Mucosa of rectum (tissue), 2 donors: ENCODE results near the gene MS4A15.

ENCODE experiments used
- H3K27ac ChIP-seq, 2 donors: one replicate each; pipeline ENCODE4 v1.7.0; 2013; ENCODE audit warnings: inconsistent platforms in 2 of 2, low read depth in 2 of 2, low read length in 2 of 2
- H3K27me3 ChIP-seq, 2 donors: one replicate each; pipeline ENCODE4 v1.7.0; 2013; ENCODE audit warnings: low read length in 2 of 2; ENCODE audit not compliant: control insufficient read depth in 2 of 2, insufficient read depth in 2 of 2
- H3K36me3 ChIP-seq, 2 donors: one replicate each; pipeline ENCODE4 v1.7.0; 2013; ENCODE audit warnings: low read length in 2 of 2; ENCODE audit not compliant: control insufficient read depth in 2 of 2, insufficient read depth in 2 of 2
- H3K4me1 ChIP-seq, 2 donors: one replicate each; pipeline ENCODE4 v1.7.0; 2013; ENCODE audit warnings: low read length in 2 of 2, mild to moderate bottlenecking in 1 of 2; ENCODE audit not compliant: control insufficient read depth in 2 of 2, insufficient read depth in 2 of 2
- H3K4me3 ChIP-seq, 2 donors: one replicate each; pipeline ENCODE4 v1.7.0; 2013; ENCODE audit warnings: low read length in 2 of 2
- H3K9ac ChIP-seq, 2 donors: one replicate each; pipeline ENCODE4 v1.7.0; 2013; ENCODE audit warnings: low read length in 2 of 2, low read depth in 1 of 2, mild to moderate bottlenecking in 1 of 2
- H3K9me3 ChIP-seq, 2 donors: one replicate each; pipeline ENCODE4 v1.7.0; 2013; ENCODE audit warnings: low read length in 2 of 2; ENCODE audit not compliant: control insufficient read depth in 2 of 2
- donor health status: healthy.
- donor health status: Normal muscosa, but diverticular disease.

Gene MS4A15

DNA sequence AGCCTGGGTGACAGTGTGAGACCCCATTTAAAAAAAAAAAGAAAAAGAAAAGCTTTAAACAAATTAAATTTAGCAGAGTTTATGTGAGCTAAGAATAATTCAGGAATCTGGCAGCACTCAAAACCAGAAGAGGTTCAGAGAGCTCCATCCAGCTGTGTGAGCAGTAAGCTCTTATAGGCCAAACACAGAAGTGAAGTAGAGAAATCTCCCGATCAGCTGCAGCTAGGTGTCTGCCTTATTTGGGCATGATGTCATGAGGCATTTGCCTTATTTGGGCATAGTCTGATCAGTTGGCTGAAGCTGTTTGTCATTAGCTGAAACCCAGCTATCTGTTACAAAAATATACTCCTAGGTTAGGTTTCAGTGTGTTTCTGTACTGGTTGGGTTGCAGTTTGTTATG, 8.2 kb downstream of the MS4A15 start:
- Histone ChIP-seq H3K4me3 (no peak overlapping the region), H3K27me3 (peaks cover 0 to 4% of the 10 kb centered on the region in 2 donors), H3K36me3 (no peaks in the 10 kb centered on the region), H3K9me3 (no peaks in the 10 kb centered on the region), H3K9ac (no peak overlapping the region), H3K27ac (no peak overlapping the region), H3K4me1 (no peaks in the 10 kb centered on the region)

DNA sequence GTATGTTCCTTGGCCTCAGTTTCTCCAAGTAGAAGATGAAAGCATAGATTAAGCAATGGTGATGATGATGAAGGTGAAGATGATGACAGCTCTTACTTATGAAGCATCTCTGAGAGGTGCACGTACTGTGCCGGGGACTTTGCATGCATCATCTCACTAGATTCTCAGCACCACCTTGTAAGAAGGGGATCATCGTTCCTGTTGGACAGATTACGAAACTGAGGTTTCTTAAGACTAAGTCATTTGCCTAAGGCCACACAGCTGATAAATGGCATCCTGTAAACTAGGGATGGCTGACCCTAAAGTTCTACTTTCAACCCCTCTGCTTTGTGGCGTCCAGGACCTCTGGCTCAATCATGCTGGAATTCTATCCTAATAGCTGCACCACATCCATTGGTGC, 8.7 kb downstream of the MS4A15 start:
- Histone ChIP-seq H3K4me1 (no peaks in the 10 kb centered on the region), H3K27me3 (peaks cover 0 to 2% of the 10 kb centered on the region in 2 donors), H3K27ac (no peak overlapping the region), H3K9ac (no peak overlapping the region), H3K9me3 (no peaks in the 10 kb centered on the region), H3K36me3 (no peaks in the 10 kb centered on the region), H3K4me3 (no peak overlapping the region)

DNA sequence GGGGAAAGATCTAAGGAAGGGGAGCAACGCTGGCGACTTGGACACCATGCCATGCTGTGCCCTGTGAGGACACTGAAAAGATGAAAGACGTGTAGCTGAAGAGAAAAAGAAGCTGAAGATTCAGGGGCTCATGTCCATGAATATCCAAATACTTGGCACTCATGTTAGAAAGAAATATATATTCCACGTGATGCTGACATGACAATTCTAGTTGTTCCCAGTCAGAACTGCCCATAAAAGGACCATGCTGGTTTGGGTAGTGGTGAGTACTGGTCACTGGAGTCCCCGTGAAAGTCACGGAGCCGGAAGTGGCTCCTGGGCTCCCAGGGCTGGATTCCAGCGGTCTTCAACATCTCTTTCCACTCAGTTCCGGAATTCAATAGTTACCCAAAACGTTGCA, 9.9 kb downstream of the MS4A15 start:
- Histone ChIP-seq H3K27ac (no peak overlapping the region), H3K27me3 (no peaks in the 10 kb centered on the region), H3K4me3 (no peak overlapping the region), H3K4me1 (no peaks in the 10 kb centered on the region), H3K36me3 (no peaks in the 10 kb centered on the region), H3K9me3 (no peaks in the 10 kb centered on the region), H3K9ac (no peak overlapping the region)

DNA sequence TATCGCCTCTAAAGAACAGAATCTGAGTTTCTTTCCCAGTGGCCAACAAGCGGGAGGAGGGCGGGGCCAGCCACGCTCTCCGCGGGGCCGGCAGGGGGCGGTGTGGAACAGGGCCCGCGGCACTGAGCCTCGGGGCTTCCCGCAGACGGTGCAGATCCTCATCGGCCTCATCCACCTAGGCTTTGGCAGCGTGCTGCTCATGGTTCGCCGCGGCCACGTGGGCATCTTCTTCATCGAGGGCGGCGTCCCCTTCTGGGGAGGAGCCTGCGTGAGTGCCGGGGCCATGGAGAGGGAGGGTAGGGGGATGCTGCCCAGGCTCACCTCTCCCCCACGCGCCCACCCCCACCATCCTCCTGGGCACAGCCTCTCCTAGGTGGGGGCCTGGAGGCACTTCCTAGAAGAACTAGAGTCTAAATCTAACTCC, 10.7 kb downstream of the MS4A15 start:
- Histone ChIP-seq H3K27ac (no peak overlapping the region), H3K36me3 (no peaks in the 10 kb centered on the region), H3K9me3 (no peaks in the 10 kb centered on the region), H3K27me3 (no peaks in the 10 kb centered on the region), H3K4me1 (no peaks in the 10 kb centered on the region), H3K9ac (no peak overlapping the region), H3K4me3 (no peak overlapping the region)

DNA sequence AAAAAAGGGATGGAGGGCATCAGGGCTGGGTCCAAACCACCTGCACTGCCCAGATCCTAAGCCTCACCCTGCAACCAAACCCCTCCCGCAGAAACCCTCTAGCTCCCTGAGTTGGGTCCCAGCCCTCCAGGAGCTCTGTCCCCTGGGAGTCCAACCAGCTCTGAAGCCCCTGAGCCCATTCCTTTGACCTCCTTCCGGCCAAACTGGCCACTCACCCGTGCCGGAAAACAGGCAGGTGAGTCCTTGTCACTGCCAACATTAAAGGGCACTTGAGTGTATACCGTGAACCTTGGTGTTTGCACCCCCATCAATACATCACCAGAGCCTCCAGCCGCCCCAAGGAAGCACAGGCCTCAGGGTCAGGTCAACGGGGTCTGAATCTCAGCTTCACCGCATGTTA, 11.5 kb downstream of the MS4A15 start:
- Histone ChIP-seq H3K9me3 (no peaks in the 10 kb centered on the region), H3K27ac (no peak overlapping the region), H3K9ac (no peak overlapping the region), H3K36me3 (no peaks in the 10 kb centered on the region), H3K27me3 (no peaks in the 10 kb centered on the region), H3K4me3 (no peak overlapping the region), H3K4me1 (no peaks in the 10 kb centered on the region)

DNA sequence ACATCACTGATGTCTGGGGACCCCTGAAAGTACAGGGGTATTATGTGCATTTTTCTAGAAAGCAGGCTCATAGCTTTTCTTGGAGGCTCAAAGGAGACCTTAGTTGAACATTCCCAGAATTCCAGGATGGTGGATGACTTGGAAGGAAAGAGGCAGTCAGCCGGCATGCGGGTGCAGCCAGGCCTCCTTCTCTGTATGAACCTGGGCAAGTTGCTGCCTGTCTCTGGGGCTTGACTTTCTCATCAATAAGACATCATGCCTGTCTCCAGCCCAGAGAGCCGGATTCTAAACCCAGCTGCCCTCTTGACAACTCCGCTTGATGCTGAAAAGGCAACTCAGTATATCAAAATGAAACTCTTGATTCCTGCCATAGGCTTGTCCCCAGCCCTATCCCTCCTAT, 12.6 kb downstream of the MS4A15 start:
- no peak overlapping the region for H3K4me3 ChIP-seq
- no peaks in the 10 kb centered on the region for H3K36me3 ChIP-seq
- H3K4me1 ChIP-seq: no peaks in the 10 kb centered on the region
- no peaks in the 10 kb centered on the region for H3K9me3 ChIP-seq
- no peak overlapping the region for H3K27ac ChIP-seq
- H3K9ac ChIP-seq: no peak overlapping the region
- H3K27me3 ChIP-seq: no peaks in the 10 kb centered on the region

DNA sequence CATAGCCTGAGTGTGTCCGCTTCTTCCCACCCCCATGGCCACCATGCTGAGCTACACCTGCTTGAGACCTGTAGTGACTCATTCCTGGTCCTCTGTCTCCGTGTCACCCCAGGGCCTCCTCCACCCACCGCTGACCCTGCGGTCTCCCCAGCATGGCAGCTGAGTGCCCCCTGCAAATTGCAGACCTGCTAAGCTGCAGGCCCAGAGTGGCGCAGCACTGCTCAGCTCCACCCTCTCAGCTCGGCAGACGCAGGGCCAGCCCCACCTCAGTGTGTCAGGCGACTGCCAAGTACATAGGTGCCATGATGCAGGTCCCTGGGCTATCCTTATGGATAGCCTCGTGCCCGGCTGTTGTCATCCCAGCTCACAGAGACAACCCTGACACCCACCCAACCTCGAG, 13.1 kb downstream of the MS4A15 start:
- Histone ChIP-seq H3K27ac (no peak overlapping the region), H3K4me3 (no peak overlapping the region), H3K9me3 (no peaks in the 10 kb centered on the region), H3K36me3 (no peaks in the 10 kb centered on the region), H3K27me3 (no peaks in the 10 kb centered on the region), H3K9ac (no peak overlapping the region), H3K4me1 (no peaks in the 10 kb centered on the region)

DNA sequence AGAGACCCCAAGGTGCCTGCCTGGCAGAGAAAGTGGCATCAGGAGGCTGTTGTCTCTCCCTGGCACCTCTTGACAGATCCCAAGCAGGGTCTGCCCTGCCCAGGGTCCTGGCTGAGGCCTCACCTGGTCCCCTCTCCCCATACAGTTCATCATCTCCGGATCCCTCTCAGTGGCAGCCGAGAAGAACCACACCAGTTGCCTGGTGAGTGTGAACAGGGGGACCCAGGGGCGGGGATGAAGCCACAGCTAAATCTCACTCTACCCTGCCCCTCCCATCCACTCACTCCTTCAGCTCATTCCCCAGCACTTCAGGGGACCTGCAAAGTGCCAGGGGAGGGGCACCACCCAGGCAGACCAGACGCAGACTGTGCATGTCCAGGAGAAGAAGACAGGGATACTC, 14.5 kb downstream of the MS4A15 start:
- H3K4me3 ChIP-seq: no peak overlapping the region
- H3K27me3 ChIP-seq: no peaks in the 10 kb centered on the region
- no peak overlapping the region for H3K9ac ChIP-seq
- no peaks in the 10 kb centered on the region for H3K9me3 ChIP-seq
- H3K4me1 ChIP-seq: no peaks in the 10 kb centered on the region
- no peaks in the 10 kb centered on the region for H3K36me3 ChIP-seq
- no peak overlapping the region for H3K27ac ChIP-seq

DNA sequence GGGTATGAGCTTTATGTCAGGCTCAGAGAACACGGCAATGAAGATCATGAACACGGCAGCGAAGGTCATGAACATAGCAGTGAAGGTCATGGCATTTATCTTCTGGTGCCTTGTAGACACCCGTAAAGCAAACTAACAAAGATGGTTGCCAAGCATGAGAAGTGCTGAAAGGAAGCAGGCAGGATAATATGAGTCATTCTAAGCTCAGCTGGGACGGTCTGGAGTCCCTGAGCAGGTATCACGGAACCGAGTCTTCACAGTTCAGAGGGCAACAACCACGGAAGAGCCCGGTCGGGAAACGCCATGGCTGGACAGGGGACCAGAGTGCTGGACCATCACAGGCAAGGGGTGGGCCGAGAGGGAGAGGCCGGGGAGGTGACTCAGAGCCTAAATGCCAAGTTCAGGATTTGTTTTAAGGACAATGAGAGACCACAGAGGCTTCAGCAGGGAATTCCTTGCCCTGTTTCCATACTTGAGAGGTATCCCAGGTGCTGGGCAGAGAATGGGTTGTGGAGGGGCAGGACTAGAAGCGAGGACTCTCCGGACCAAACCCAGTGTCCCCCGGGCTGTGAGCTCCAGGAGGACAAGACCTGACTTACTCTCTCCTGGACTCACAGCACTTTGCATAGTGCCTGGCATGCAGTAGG, 15.3 kb downstream of the MS4A15 start:
- H3K27me3 ChIP-seq: no peaks in the 10 kb centered on the region
- H3K36me3 ChIP-seq: no peaks in the 10 kb centered on the region
- H3K9ac ChIP-seq: no peak overlapping the region
- H3K27ac ChIP-seq: no peak overlapping the region
- no peak overlapping the region for H3K4me3 ChIP-seq
- no peaks in the 10 kb centered on the region for H3K9me3 ChIP-seq
- H3K4me1 ChIP-seq: no peaks in the 10 kb centered on the region

DNA sequence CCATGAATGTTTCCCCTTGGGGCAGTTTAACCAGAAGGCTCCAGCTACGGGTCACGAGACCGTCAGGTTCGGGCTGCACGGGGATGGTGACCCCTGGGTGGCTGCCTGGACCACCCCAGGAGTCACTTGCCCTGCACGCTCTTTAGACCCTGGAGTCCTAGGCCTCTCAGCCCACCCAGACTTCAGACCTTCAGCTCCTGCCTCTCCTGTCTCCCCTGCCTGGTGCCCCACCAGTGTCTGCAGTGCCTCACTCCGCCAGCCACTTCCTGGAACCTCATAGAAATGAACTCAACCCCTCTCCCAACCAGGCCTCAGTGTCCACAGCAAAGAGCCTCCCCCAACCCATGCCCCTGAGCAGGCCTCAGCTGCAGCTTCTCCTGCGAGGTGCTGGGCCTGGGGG, 16.0 kb downstream of the MS4A15 start:
- no peaks in the 10 kb centered on the region for H3K27me3 ChIP-seq
- no peaks in the 10 kb centered on the region for H3K36me3 ChIP-seq
- H3K9me3 ChIP-seq: no peaks in the 10 kb centered on the region
- H3K4me3 ChIP-seq: no peak overlapping the region
- no peak overlapping the region for H3K27ac ChIP-seq
- no peak overlapping the region for H3K9ac ChIP-seq
- H3K4me1 ChIP-seq: no peaks in the 10 kb centered on the region

DNA sequence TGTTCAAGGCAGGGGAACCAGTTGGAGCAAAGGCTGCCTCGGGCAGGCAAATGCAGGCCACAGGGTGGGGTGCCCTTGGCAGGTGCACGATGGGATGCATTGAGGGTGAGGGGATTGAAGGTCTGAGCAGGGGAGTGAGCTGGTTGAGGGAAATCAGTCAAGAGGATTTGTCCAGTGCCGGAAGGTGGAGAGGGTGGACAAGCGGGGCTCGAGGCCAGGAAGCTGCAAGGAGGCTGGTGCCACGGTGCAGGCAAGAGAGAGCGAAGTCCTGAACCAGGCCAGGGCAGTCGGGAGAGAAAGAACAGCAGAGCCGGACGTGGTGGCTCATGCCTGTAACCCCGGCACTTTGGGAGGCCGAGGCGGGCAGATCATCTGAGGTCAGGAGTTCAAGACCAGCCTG, 18.1 kb downstream of the MS4A15 start:
- H3K9me3 ChIP-seq: no peaks in the 10 kb centered on the region
- H3K4me1 ChIP-seq: no peaks in the 10 kb centered on the region
- no peak overlapping the region for H3K27ac ChIP-seq
- H3K27me3 ChIP-seq: no peaks in the 10 kb centered on the region
- H3K36me3 ChIP-seq: no peaks in the 10 kb centered on the region
- no peak overlapping the region for H3K9ac ChIP-seq
- H3K4me3 ChIP-seq: no peak overlapping the region
